Fibroblast of mammary gland (primary cell): Measurements from ENCODE around the gene NCAM1.

ENCODE experiments used
- DNase-seq: peaks from one replicate; pipeline ENCODE4 v3.0.0-alpha.2; 2010; ENCODE audit warnings: low read depth
- H3K4me3 ChIP-seq: 2 replicates; pipeline ENCODE4 v1.5.1; 2011; ENCODE audit warnings: low read depth, mild to moderate bottlenecking, low read length, moderate library complexity; ENCODE audit not compliant: control insufficient read depth
- TF ChIP-seq, protein P1 (sequence below): conservative IDR thresholded peaks from 2 replicates; pipeline ENCODE4 v1.5.1; 2011; ENCODE audit warnings: low read depth, low read length, inconsistent platforms; ENCODE audit not compliant: control insufficient read depth, insufficient read depth

The NCAM1 gene

DNA sequence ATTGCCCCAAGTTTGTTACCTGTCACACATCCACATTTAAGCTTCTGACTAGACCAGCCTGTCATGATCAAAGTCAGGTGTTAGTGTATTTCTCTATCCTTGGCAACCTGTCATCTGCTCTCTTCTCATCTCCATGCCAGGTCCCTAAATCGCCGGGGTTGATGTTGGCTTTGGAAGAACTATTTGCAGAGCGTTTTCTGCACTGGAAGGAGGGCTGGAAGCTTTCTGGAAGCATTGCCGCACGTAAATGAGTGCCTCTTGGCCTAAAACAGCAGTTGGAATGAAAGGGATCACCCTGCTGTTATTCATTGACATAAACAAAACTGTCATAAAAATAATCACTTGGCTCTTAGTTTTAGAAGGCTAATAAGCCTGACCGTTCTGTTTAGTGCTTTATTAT, 354.6 kb downstream of the NCAM1 start:
- H3K4me3 ChIP-seq: no peak overlapping the region
- TF ChIP-seq, protein P1, sequence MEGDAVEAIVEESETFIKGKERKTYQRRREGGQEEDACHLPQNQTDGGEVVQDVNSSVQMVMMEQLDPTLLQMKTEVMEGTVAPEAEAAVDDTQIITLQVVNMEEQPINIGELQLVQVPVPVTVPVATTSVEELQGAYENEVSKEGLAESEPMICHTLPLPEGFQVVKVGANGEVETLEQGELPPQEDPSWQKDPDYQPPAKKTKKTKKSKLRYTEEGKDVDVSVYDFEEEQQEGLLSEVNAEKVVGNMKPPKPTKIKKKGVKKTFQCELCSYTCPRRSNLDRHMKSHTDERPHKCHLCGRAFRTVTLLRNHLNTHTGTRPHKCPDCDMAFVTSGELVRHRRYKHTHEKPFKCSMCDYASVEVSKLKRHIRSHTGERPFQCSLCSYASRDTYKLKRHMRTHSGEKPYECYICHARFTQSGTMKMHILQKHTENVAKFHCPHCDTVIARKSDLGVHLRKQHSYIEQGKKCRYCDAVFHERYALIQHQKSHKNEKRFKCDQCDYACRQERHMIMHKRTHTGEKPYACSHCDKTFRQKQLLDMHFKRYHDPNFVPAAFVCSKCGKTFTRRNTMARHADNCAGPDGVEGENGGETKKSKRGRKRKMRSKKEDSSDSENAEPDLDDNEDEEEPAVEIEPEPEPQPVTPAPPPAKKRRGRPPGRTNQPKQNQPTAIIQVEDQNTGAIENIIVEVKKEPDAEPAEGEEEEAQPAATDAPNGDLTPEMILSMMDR: no peak
- no peak for DNase-seq

DNA sequence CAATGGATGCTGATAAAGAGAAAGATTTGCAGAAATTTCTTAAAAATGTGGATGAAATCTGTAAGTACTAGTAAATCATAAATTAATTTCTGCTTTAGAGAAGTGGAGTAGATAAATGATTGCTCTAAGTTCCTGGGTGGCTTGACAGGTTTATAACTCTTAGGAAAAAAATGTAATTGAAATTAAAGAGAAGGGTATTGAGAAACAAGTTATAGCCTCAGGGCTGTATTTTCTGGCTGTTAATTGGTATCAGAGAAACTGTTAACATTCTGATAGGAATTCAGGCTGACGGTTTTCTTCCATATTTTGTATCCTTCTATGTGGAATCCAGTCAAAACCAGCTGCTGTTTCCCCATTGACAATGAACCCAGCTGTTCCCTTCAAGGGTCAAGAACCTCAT, 355.0 kb downstream of the NCAM1 start:
- TF ChIP-seq, protein P1: no peak
- H3K4me3 ChIP-seq: no peak overlapping the region
- no peak for DNase-seq

DNA sequence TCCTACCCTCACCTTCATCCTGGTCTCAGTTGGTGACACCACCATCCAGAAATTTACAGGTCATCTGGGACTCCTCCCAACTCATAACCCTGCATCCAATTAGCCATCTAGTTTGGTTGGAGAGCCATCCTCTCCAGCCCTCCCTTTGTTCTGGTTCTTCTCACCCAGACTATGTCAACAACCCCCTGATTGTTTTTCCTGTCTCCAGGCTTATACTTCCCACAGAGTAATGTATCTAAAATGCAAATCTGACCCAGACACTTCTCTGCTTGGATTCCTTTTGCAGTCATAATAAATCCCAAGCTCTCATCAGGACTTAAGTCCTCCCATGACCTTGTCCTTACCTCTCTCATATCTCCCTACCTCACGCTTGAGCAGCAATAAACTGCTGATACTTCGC, 356.1 kb downstream of the NCAM1 start:
- TF ChIP-seq, protein P1: no peak

DNA sequence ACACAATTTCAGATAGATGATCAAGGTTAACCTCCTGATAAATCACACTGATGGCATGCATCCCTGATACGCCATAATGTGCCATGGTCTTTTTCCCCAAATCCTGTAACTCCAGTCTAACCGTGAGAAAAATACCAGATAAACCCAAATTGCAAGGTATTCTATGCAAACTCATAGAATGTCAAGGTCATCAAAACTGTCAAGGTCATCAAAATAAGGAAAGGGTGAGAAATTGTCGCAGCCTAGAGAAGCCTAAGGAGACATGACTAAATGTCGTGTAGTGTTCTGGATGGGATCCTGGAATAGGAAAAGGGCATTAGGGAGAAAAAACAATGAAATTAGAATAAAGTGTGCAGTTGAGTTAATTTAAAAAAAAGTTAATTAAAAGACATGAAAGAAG, 357.9 kb downstream of the NCAM1 start:
- H3K4me3 ChIP-seq: no peak overlapping the region
- DNase-seq: no peak
- TF ChIP-seq, protein P1: no peak

More for the DNA sequence above, 356.1 kb downstream of the NCAM1 start:
- DNase-seq: no peak
- H3K4me3 ChIP-seq: no peak overlapping the region

DNA sequence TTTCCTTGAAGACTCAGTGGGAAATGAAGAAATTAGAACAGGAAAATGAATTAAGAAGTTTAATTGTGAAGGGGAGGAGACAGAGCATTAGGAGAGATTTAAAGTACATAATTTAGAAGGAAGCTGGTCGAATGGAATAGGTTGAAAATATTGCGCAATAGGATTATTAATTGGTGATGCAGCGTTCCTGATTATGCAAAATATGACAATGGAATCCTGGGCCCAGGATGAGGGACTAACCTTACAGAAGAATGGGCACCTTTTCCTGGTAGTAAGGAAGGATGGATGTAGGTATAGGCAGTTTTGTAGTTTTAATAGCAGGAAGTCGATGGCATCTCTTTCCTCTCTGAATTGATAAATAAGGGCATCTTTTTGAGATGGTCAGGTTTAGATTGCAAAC, 360.9 kb downstream of the NCAM1 start:
- TF ChIP-seq, protein P1: no peak
- DNase-seq: no peak

DNA sequence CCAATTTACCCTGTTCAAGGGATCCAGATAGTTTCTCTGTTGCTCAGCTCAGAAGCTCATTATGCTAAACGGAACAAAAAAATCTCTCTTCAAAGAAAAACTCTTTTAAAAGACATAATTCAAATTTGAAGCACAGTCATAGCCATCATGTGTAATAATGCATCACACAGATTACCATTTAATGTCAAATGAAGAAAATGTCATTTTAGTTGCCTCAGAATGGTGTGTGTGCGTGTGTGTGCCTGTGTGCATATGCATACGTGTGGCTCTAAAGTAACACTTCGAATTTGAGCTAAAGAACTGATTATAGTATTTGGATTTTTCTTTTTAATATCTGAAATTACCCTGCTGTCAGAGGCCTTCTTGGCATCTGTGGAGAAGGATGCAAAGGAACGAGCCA, 363.0 kb downstream of the NCAM1 start:
- no peak overlapping the region for H3K4me3 ChIP-seq
- no peak for DNase-seq
- TF ChIP-seq, protein P1: no peak

More for the DNA sequence above, 360.9 kb downstream of the NCAM1 start:
- H3K4me3 ChIP-seq: no peak overlapping the region
